Measurements from ENCODE around the gene HELZ.

DNA sequence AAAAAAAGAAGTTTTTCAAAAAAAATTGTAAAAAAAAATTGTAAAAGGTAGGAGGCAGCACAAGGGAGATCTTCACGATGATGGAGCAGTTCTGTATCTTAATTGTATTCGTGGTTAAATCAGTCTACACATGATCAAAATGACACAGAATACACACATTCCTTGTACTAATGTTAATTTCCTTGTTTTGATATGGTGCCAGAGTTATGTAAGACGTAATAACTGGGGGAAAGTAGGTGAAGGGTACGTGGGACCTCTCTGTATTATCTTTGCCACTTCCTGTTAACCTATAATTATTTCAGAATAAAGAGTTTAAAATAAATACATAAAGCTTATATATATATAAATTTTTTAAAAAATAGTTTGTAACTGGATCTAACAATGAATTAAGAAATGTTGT is 36.8 kb downstream of the HELZ start:
- TF ChIP-seq POLR2AphosphoS5 (IDR thresholded peaks at IDR 0.05; ENCODE audit: low read depth, low read length) (no peak), POLR2A (IDR thresholded peaks at IDR 0.05; ENCODE audit: low read depth, low read length) (no peak)

All from GM12892 (cell line).